HepG2 (cell line): Measurements from ENCODE around the gene PCYT2. TPM values are rescaled to one million over a fixed set of nuclear protein-coding genes. Genes with fewer than 3 reads are reported as not detected.

Experiments
- ATF7-NPFF ChIP-seq: sonication (generic); formaldehyde crosslinking; IDR thresholded peaks from 2 replicates; pipeline ENCODE4 v1.8.1; 2023; ENCODE audit warnings: mild to moderate bottlenecking, low read depth, missing genetic modification reagents, moderate library complexity
- HES4 ChIP-seq: sonication (generic); formaldehyde crosslinking; IDR thresholded peaks from 2 replicates; pipeline ENCODE4 v1.9.0; 2021; ENCODE audit warnings: mild to moderate bottlenecking, missing genetic modification reagents, borderline replicate concordance
- MAZ ChIP-seq, 2 experiments: sonication (generic) in 1 of 2; formaldehyde crosslinking in 1 of 2; IDR thresholded peaks; 2 replicates each; pipeline versions ENCODE4 v1.5.0 to v1.6.1; 2012 to 2020; ENCODE audit warnings: low read depth in 2 of 2, mild to moderate bottlenecking in 2 of 2, borderline replicate concordance in 1 of 2, improper control_type of control experiment in 1 of 2, low read length in 1 of 2, missing genetic modification reagents in 1 of 2, moderate library complexity in 1 of 2
- MTA1 ChIP-seq: sonication (generic); formaldehyde crosslinking; IDR thresholded peaks from 2 replicates; pipeline ENCODE4 v1.4.0; 2020; ENCODE audit warnings: missing genetic modification reagents, mild to moderate bottlenecking, borderline replicate concordance
- POLR2AphosphoS5 ChIP-seq: IDR thresholded peaks from 2 replicates; pipeline ENCODE4 v1.6.1; 2012; ENCODE audit warnings: low read depth, low read length
- SPEN ChIP-seq: sonication (generic); formaldehyde crosslinking; IDR thresholded peaks from 2 replicates; pipeline ENCODE4 v1.5.1; 2020; ENCODE audit warnings: low read depth, mild to moderate bottlenecking, missing genetic modification reagents
- ZBTB1 ChIP-seq: sonication (generic); formaldehyde crosslinking; IDR thresholded peaks from 2 replicates; pipeline ENCODE4 v1.4.0; 2020; ENCODE audit warnings: missing genetic modification reagents, borderline replicate concordance
- ZMYM2 ChIP-seq: sonication (generic); formaldehyde crosslinking; IDR thresholded peaks from 2 replicates; pipeline ENCODE4 v1.8.0; 2022; ENCODE audit warnings: mild to moderate bottlenecking, missing genetic modification reagents
- ZNF629 ChIP-seq: sonication (generic); formaldehyde crosslinking; conservative IDR thresholded peaks from 2 replicates; pipeline ENCODE4 v1.5.0; 2020; ENCODE audit warnings: missing genetic modification reagents
- ZSCAN29 ChIP-seq: sonication (generic); formaldehyde crosslinking; conservative IDR thresholded peaks from 2 replicates; pipeline ENCODE4 v1.4.0; 2020; ENCODE audit warnings: mild to moderate bottlenecking, missing genetic modification reagents
- polyA plus RNA-seq, 8 experiments: library from polyadenylated mRNA; depleted of rRNA in 3 of 8; stranded (reverse) in 7 of 8; unstranded in 1 of 8; fragments of >200 nt; fragmentation: Illumina TruSeq in 4 of 8; extraction: Trizol in 4 of 8; gene quantifications; 2 replicates each; pipeline versions ENCODE4 v1.2.1 to v1.2.3, GENCODE V29; 2011 to 2016; ENCODE audit warnings: low read depth in 4 of 8, missing spikeins in 1 of 8, mixed read lengths in 1 of 8; ENCODE audit not compliant: insufficient read depth in 1 of 8
- total RNA-seq, 5 experiments: library from RNA; depleted of rRNA; stranded (reverse); fragments of >200 nt; fragmentation: Illumina TruSeq; extraction: Trizol; gene quantifications; 2 replicates each; pipeline ENCODE4 v1.2.3, GENCODE V29; 2016; ENCODE audit warnings: low read depth in 1 of 5
- TF ChIP-seq, protein P1 (sequence below): sonication (generic); formaldehyde crosslinking; IDR thresholded peaks from 2 replicates; pipeline ENCODE4 v1.4.0; 2020; ENCODE audit warnings: missing genetic modification reagents, borderline replicate concordance
- TF ChIP-seq, protein P2 (sequence below): sonication (generic); formaldehyde crosslinking; IDR thresholded peaks from 2 replicates; pipeline ENCODE4 v1.8.0; 2022; ENCODE audit warnings: mild to moderate bottlenecking, missing genetic modification reagents; ENCODE audit not compliant: insufficient replicate concordance
- TF ChIP-seq, protein P3 (sequence below): sonication (generic); formaldehyde crosslinking; IDR thresholded peaks from 2 replicates; pipeline ENCODE4 v1.9.0; 2022; ENCODE audit warnings: low read depth, missing genetic modification reagents
- TF ChIP-seq, protein P4 (sequence below): IDR thresholded peaks from 2 replicates; pipeline ENCODE4 v1.6.1; 2016

PCYT2 gene
- total and polyA plus RNA-seq, 2 of the 13 experiments (the other 11 are each of a cell fraction or from before 2014, with no cell fraction given): 147 to 297 TPM

DNA sequence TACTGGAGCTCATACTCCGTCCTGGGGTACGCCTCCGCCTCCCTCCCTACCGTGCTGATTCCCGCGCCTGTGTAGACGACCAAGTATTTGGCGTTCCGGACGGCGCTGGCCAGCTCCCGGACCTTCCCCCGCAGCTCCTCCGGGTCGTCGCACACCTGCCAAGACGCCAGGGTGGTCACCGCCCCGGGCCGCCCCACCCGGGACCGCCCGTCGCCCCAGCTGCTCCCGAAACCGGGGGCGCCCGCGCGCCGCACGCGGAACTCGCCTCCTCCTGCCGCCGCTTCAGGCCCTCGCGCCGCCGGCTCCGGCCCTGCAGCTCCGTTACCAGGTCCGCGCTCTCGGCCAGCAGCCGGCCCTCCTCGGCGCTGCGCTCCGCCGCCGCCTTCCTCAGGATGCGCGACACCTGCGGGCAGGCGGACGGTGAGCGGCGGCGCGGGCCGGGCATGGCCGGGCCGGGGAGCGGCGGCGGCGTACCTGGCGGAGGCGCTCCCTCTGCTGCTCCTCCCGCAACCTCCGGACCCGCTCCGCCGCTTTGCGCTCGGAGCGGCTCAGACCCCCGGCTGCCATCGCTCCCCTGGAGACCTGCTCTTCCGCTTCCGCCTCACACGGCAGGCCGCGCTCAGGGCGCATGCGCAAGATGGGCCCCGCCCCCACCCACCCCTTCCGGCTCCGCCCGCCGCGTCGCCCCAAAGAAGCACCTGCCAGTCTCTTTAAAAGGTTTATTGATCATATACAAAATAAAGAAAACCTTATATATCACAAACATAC is 6.5 kb upstream of the PCYT2 start, which contains the start of gene SIRT7 (continued):
- TF ChIP-seq, protein P1, sequence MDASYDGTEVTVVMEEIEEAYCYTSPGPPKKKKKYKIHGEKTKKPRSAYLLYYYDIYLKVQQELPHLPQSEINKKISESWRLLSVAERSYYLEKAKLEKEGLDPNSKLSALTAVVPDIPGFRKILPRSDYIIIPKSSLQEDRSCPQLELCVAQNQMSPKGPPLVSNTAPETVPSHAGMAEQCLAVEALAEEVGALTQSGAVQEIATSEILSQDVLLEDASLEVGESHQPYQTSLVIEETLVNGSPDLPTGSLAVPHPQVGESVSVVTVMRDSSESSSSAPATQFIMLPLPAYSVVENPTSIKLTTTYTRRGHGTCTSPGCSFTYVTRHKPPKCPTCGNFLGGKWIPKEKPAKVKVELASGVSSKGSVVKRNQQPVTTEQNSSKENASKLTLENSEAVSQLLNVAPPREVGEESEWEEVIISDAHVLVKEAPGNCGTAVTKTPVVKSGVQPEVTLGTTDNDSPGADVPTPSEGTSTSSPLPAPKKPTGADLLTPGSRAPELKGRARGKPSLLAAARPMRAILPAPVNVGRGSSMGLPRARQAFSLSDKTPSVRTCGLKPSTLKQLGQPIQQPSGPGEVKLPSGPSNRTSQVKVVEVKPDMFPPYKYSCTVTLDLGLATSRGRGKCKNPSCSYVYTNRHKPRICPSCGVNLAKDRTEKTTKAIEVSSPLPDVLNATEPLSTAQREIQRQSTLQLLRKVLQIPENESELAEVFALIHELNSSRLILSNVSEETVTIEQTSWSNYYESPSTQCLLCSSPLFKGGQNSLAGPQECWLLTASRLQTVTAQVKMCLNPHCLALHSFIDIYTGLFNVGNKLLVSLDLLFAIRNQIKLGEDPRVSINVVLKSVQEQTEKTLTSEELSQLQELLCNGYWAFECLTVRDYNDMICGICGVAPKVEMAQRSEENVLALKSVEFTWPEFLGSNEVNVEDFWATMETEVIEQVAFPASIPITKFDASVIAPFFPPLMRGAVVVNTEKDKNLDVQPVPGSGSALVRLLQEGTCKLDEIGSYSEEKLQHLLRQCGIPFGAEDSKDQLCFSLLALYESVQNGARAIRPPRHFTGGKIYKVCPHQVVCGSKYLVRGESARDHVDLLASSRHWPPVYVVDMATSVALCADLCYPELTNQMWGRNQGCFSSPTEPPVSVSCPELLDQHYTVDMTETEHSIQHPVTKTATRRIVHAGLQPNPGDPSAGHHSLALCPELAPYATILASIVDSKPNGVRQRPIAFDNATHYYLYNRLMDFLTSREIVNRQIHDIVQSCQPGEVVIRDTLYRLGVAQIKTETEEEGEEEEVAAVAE (CRISPR knock-in tag): no peak
- TF ChIP-seq MAZ (IDR thresholded peaks at IDR 0.05; ENCODE audit: borderline replicate concordance, low read depth, low read length): no peak
- peak; percentile 65; the same call in 1 of the 2 replicates for TF ChIP-seq MAZ (CRISPR knock-in tag; IDR thresholded peaks at IDR 0.05; ENCODE audit: low read depth)
- no peak for TF ChIP-seq ZMYM2 (CRISPR knock-in tag)
- TF ChIP-seq POLR2AphosphoS5: peak; percentile 71
- TF ChIP-seq, protein P2, sequence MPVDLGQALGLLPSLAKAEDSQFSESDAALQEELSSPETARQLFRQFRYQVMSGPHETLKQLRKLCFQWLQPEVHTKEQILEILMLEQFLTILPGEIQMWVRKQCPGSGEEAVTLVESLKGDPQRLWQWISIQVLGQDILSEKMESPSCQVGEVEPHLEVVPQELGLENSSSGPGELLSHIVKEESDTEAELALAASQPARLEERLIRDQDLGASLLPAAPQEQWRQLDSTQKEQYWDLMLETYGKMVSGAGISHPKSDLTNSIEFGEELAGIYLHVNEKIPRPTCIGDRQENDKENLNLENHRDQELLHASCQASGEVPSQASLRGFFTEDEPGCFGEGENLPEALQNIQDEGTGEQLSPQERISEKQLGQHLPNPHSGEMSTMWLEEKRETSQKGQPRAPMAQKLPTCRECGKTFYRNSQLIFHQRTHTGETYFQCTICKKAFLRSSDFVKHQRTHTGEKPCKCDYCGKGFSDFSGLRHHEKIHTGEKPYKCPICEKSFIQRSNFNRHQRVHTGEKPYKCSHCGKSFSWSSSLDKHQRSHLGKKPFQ: no peak
- TF ChIP-seq MTA1: 0 out of 2 replicates have a peak, but pooled peaks have one; percentile 16
- peak; percentile 92 for TF ChIP-seq HES4 (CRISPR knock-in tag)
- TF ChIP-seq ATF7-NPFF: peak; percentile 44
- TF ChIP-seq, protein P3, sequence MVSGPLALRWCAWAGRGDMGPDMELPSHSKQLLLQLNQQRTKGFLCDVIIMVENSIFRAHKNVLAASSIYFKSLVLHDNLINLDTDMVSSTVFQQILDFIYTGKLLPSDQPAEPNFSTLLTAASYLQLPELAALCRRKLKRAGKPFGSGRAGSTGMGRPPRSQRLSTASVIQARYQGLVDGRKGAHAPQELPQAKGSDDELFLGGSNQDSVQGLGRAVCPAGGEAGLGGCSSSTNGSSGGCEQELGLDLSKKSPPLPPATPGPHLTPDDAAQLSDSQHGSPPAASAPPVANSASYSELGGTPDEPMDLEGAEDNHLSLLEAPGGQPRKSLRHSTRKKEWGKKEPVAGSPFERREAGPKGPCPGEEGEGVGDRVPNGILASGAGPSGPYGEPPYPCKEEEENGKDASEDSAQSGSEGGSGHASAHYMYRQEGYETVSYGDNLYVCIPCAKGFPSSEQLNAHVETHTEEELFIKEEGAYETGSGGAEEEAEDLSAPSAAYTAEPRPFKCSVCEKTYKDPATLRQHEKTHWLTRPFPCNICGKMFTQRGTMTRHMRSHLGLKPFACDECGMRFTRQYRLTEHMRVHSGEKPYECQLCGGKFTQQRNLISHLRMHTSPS (CRISPR knock-in tag): no peak; the same call in 1 of the 2 replicates
- TF ChIP-seq ZNF629: no peak
- TF ChIP-seq ZBTB1 (CRISPR knock-in tag): no peak
- TF ChIP-seq SPEN: peak; percentile 53
- TF ChIP-seq, protein P4, sequence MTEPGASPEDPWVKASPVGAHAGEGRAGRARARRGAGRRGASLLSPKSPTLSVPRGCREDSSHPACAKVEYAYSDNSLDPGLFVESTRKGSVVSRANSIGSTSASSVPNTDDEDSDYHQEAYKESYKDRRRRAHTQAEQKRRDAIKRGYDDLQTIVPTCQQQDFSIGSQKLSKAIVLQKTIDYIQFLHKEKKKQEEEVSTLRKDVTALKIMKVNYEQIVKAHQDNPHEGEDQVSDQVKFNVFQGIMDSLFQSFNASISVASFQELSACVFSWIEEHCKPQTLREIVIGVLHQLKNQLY (CRISPR knock-in tag): 0 out of 2 replicates have a peak, but pooled peaks have one; percentile 12
- peak; percentile 93; the same call in 1 of the 2 replicates for TF ChIP-seq ZSCAN29
